OCI-M1 (cell line): Measurements from ENCODE around the gene PRAC1.
A peak's percentile ranks its signal among the peaks of the same experiment; 100 is the strongest.

Experiments
- DNase-seq: peaks from one replicate; lab custom pipeline; 2025; lab: John Stamatoyannopoulos, UW

PRAC1 gene

GRCh38 chr17:48704361-48705248 lies 17.7 kb downstream of the PRAC1 start:
- DNase-seq, result no peak

- DNase-seq, result no peak
Measured at GRCh38 chr17:48701864-48702532, 20.3 kb downstream of the PRAC1 start.

GRCh38 chr17:48693178-48693577 lies 29.1 kb downstream of the PRAC1 start:
- DNase-seq, result no peak

- DNase-seq, result no peak
Measured at GRCh38 chr17:48692049-48692448, 30.3 kb downstream of the PRAC1 start.

GRCh38 chr17:48690655-48691054 lies 31.7 kb downstream of the PRAC1 start:
- no peak for DNase-seq

GRCh38 chr17:48681609-48682008 lies 40.7 kb downstream of the PRAC1 start:
- no peak for DNase-seq

- no peak for DNase-seq
Measured at GRCh38 chr17:48679385-48680096, 42.8 kb downstream of the PRAC1 start.

GRCh38 chr17:48678141-48678971 lies 44.0 kb downstream of the PRAC1 start:
- peak; percentile 81 for DNase-seq

- DNase-seq, result no peak
Measured at GRCh38 chr17:48676963-48677558, 45.3 kb downstream of the PRAC1 start.

GRCh38 chr17:48672340-48672739 lies 50.0 kb downstream of the PRAC1 start:
- DNase-seq, result no peak
